Common myeloid progenitor, CD34-positive (primary cell): Measurements from ENCODE around the gene GALNT14.

ENCODE experiments used
- CTCF ChIA-PET: fragments of 350-600 bp; sonication (Branson Sonifier 250); formaldehyde crosslinking; loops from one replicate; lab custom pipeline; 2021; ENCODE audit warnings: antibody characterized with exemption; lab: Charles Lee
- POLR2A ChIA-PET: fragments of 350-600 bp; sonication (Branson Sonifier 250); formaldehyde crosslinking; loops from one replicate; lab custom pipeline; 2021; ENCODE audit warnings: antibody characterized with exemption; lab: Charles Lee
- DNase-seq, 3 donors: peaks; one replicate each; pipeline versions ENCODE4 v3.0.0 to v3.0.0-alpha.2; 2013
- H3K27ac ChIP-seq, 2 experiments: 1 replicate in 1 of 2; 2 replicates in 1 of 2; pipeline ENCODE4 v1.7.0; 2013; ENCODE audit warnings: inconsistent platforms in 2 of 2, low read length in 2 of 2, mild to moderate bottlenecking in 2 of 2, low read depth in 1 of 2, moderate library complexity in 1 of 2; ENCODE audit not compliant: severe bottlenecking in 2 of 2, insufficient read depth in 1 of 2, poor library complexity in 1 of 2
- H3K27me3 ChIP-seq, 5 experiments: replicated peaks in 2 of 5; 1 replicate in 3 of 5; 2 replicates in 2 of 5; pipeline versions ENCODE4 v1.6.1 to v1.7.0; 2013; ENCODE audit warnings: low read length in 4 of 5, mild to moderate bottlenecking in 2 of 5, moderate library complexity in 2 of 5, inconsistent platforms in 1 of 5; ENCODE audit not compliant: insufficient read depth in 5 of 5, control insufficient read depth in 4 of 5
- H3K36me3 ChIP-seq, 4 experiments: 1 replicate in 2 of 4; 2 replicates in 2 of 4; pipeline versions ENCODE4 v1.6.1 to v1.7.0; 2013; ENCODE audit warnings: low read length in 3 of 4, control low read depth in 1 of 4, mild to moderate bottlenecking in 1 of 4; ENCODE audit not compliant: control insufficient read depth in 4 of 4, insufficient read depth in 4 of 4
- H3K4me1 ChIP-seq, 4 experiments: 1 replicate in 3 of 4; 2 replicates in 1 of 4; pipeline versions ENCODE4 v1.6.1 to v1.7.1; 2013; ENCODE audit warnings: low read length in 3 of 4, mild to moderate bottlenecking in 3 of 4, control low read depth in 1 of 4, inconsistent platforms in 1 of 4, moderate library complexity in 1 of 4; ENCODE audit not compliant: control insufficient read depth in 4 of 4, insufficient read depth in 4 of 4; ENCODE audit errors: control extremely low read depth in 1 of 4
- H3K4me3 ChIP-seq, 7 experiments: 1 replicate in 4 of 7; 2 replicates in 3 of 7; pipeline versions ENCODE4 v1.5.1 to v1.7.0; 2013; ENCODE audit warnings: mild to moderate bottlenecking in 7 of 7, low read length in 6 of 7, moderate library complexity in 6 of 7, inconsistent platforms in 2 of 7, low read depth in 2 of 7, control low read depth in 1 of 7; ENCODE audit not compliant: insufficient read depth in 4 of 7, control insufficient read depth in 1 of 7; ENCODE audit errors: extremely low read depth in 1 of 7
- H3K9me3 ChIP-seq, 5 experiments: 1 replicate in 4 of 5; 2 replicates in 1 of 5; pipeline versions ENCODE4 v1.6.1 to v1.7.1; 2013; ENCODE audit warnings: low read length in 4 of 5, mild to moderate bottlenecking in 2 of 5, inconsistent platforms in 1 of 5, low read depth in 1 of 5, moderate library complexity in 1 of 5; ENCODE audit not compliant: control insufficient read depth in 4 of 5, insufficient read depth in 2 of 5; ENCODE audit errors: control extremely low read depth in 1 of 5
- WGBS: methylation state at CpG from one replicate; pipeline ENCODE4 v1.1.5; 2013; ENCODE audit not compliant: insufficient coverage; 5-methylcytosine and 5-hydroxymethylcytosine counted together

The GALNT14 gene

GRCh38 chr2:30964334-30965005 is 173.8 kb downstream of the GALNT14 start:
- no peak for DNase-seq
- Histone ChIP-seq H3K4me1 (no peaks in the 10 kb centered on the region), H3K9me3 (no peaks in the 10 kb centered on the region), H3K36me3 (peaks cover 2 to 17% (median 2%) of the 10 kb centered on the region in 4 experiments), H3K4me3 (no peak overlapping the region), H3K27ac (no peak overlapping the region), H3K27me3 (no peaks in the 10 kb centered on the region)
- WGBS: 91% methylated on average over 11 of the region's 11 CpGs
- POLR2A ChIA-PET: no interaction called here
- CTCF ChIA-PET: no interaction called here

- peaks cover 0 to 5% (median 0%) of the 10 kb centered on the region in 4 experiments for H3K4me1 ChIP-seq
- WGBS: 100% methylated on average over 4 of the region's 7 CpGs
- H3K4me3 ChIP-seq: no peak overlapping the region
- ChIA-PET POLR2A (no interaction called here), CTCF (no interaction called here)
- no peaks in the 10 kb centered on the region for H3K9me3 ChIP-seq
- no peak for DNase-seq
- no peak overlapping the region for H3K27ac ChIP-seq
- peaks cover 2 to 15% (median 2%) of the 10 kb centered on the region in 4 experiments for H3K36me3 ChIP-seq
- H3K27me3 ChIP-seq: no peaks in the 10 kb centered on the region
Measured at GRCh38 chr2:30963184-30963583, 175.1 kb downstream of the GALNT14 start.

GRCh38 chr2:30960213-30960612 is 178.0 kb downstream of the GALNT14 start:
- ChIA-PET CTCF (interaction anchor here (0.7 to 1.5 kb wide), 2 partner anchors 12 to 27 kb away, joined by 3 read pairs; no protein-coding TSS in a partner anchor), POLR2A (interaction anchor here (0.7 kb wide), 1 partner anchor 154 kb away, joined by 8 read pairs; no protein-coding TSS in a partner anchor)
- Histone ChIP-seq H3K27me3 (no peaks in the 10 kb centered on the region), H3K9me3 (no peaks in the 10 kb centered on the region), H3K36me3 (peaks cover 0 to 18% (median 8%) of the 10 kb centered on the region in 4 experiments), H3K4me3 (no peak overlapping the region), H3K27ac (no peak overlapping the region), H3K4me1 (peaks cover 0 to 5% (median 0%) of the 10 kb centered on the region in 4 experiments)
- DNase-seq: no peak
- WGBS: 94% methylated on average over 7 of the region's 10 CpGs

GRCh38 chr2:30959653-30960052 is 178.6 kb downstream of the GALNT14 start:
- POLR2A ChIA-PET: no interaction called here
- no peaks in the 10 kb centered on the region for H3K9me3 ChIP-seq
- peaks cover 0 to 15% (median 8%) of the 10 kb centered on the region in 4 experiments for H3K36me3 ChIP-seq
- CTCF ChIA-PET: interaction anchor here (1.5 kb wide), 1 partner anchor 26 kb away, joined by 3 read pairs; no protein-coding TSS in a partner anchor
- no peak overlapping the region for H3K27ac ChIP-seq
- no peak overlapping the region for H3K4me3 ChIP-seq
- 100% methylated on average over 2 of the region's 3 CpGs for WGBS
- H3K27me3 ChIP-seq: no peaks in the 10 kb centered on the region
- peaks cover 0 to 5% (median 0%) of the 10 kb centered on the region in 4 experiments for H3K4me1 ChIP-seq
- DNase-seq: no peak

- H3K27ac ChIP-seq: no peak overlapping the region
- no peaks in the 10 kb centered on the region for H3K9me3 ChIP-seq
- H3K27me3 ChIP-seq: no peaks in the 10 kb centered on the region
- 41% methylated on average over 4 of the region's 4 CpGs for WGBS
- no peak for DNase-seq
- peaks cover 0 to 5% (median 0%) of the 10 kb centered on the region in 4 experiments for H3K4me1 ChIP-seq
- H3K4me3 ChIP-seq: no peak overlapping the region
- peaks cover 0 to 13% (median 7%) of the 10 kb centered on the region in 4 experiments for H3K36me3 ChIP-seq
- ChIA-PET CTCF (no interaction called here), POLR2A (no interaction called here)
Measured at GRCh38 chr2:30958918-30959265, 179.3 kb downstream of the GALNT14 start.

GRCh38 chr2:30958193-30958917 is 179.9 kb downstream of the GALNT14 start:
- WGBS: 92% methylated on average over 13 of the region's 15 CpGs
- DNase-seq: no peak
- CTCF ChIA-PET: no interaction called here
- Histone ChIP-seq H3K36me3 (peaks cover 0 to 11% (median 7%) of the 10 kb centered on the region in 4 experiments), H3K4me3 (no peak overlapping the region), H3K27ac (no peak overlapping the region), H3K4me1 (peaks cover 0 to 5% (median 0%) of the 10 kb centered on the region in 4 experiments), H3K27me3 (no peaks in the 10 kb centered on the region), H3K9me3 (no peaks in the 10 kb centered on the region)
- POLR2A ChIA-PET: no interaction called here

- ChIA-PET CTCF (interaction anchor here (0.8 kb wide), 1 partner anchor 28 kb away, joined by 3 read pairs; no protein-coding TSS in a partner anchor), POLR2A (no interaction called here)
- H3K36me3 ChIP-seq: peaks cover 0 to 11% (median 5%) of the 10 kb centered on the region in 4 experiments
Measured at GRCh38 chr2:30957591-30957990, 180.6 kb downstream of the GALNT14 start.

More at GRCh38 chr2:30957591-30957990, 180.6 kb downstream of the GALNT14 start:
- WGBS: 97% methylated on average over 5 of the region's 5 CpGs
- H3K9me3 ChIP-seq: no peaks in the 10 kb centered on the region
- H3K4me1 ChIP-seq: peaks cover 0 to 5% (median 0%) of the 10 kb centered on the region in 4 experiments
- no peak overlapping the region for H3K27ac ChIP-seq
- no peak overlapping the region for H3K4me3 ChIP-seq
- H3K27me3 ChIP-seq: no peaks in the 10 kb centered on the region
- DNase-seq: no peak
